ENCODE results near the gene B3GAT1. TPM values are rescaled to one million over a fixed set of nuclear protein-coding genes. Genes with fewer than 3 reads are reported as not detected.

B3GAT1 gene
- total RNA-seq, 4 donors from 2014 or later: 0.14 to 0.16 TPM; not detected in 2

- Histone ChIP-seq H3K4me1 (no peaks in the 10 kb centered on the region), H3K36me3 (no peaks in the 10 kb centered on the region), H3K4me3 (no peak overlapping the region), H3K27ac (no peak overlapping the region), H3K27me3 (no peaks in the 10 kb centered on the region), H3K9me3 (no peaks in the 10 kb centered on the region)
- intact Hi-C loops (cut with DNase I; ENCODE audit: low total_unique reads) (no loop called here), in situ Hi-C loops (cut with MboI; ENCODE audit: low pct_ligation_motif_present in 1 of 4, low pct_unique_long_range_greater_than_20kb in 1 of 4, low sequenced_read_pairs in 3 of 4) (no loop called here)
- 71 to 76% methylated on average over 2 to 6 of the region's 6 CpGs for WGBS, 2 donors (ENCODE audit: low coverage in 1 of 2)
- DNase-seq: no peak
- TF ChIP-seq POLR2A (IDR thresholded peaks at IDR 0.05) (no peak), CTCF (IDR thresholded peaks at IDR 0.05) (no peak), POLR2AphosphoS5 (IDR thresholded peaks at IDR 0.05) (no peak), EP300 (IDR thresholded peaks at IDR 0.05; ENCODE audit: low read depth) (no peak)
Measured at GRCh38 chr11:134443246-134443645, 31.2 kb upstream of the B3GAT1 start.

GRCh38 chr11:134442246-134442645, 30.2 kb upstream of the B3GAT1 start:
- intact Hi-C loops (cut with DNase I; ENCODE audit: low total_unique reads) (no loop called here), in situ Hi-C loops (cut with MboI; ENCODE audit: low pct_ligation_motif_present in 1 of 4, low pct_unique_long_range_greater_than_20kb in 1 of 4, low sequenced_read_pairs in 3 of 4) (no loop called here)
- no peak for DNase-seq
- H3K27ac ChIP-seq: no peak overlapping the region
- TF ChIP-seq POLR2A (IDR thresholded peaks at IDR 0.05): no peak
- no peak for TF ChIP-seq POLR2AphosphoS5 (IDR thresholded peaks at IDR 0.05)
- no peak for TF ChIP-seq EP300 (IDR thresholded peaks at IDR 0.05; ENCODE audit: low read depth)
- 80 to 94% methylated on average over 1 to 10 of the region's 10 CpGs for WGBS, 2 donors (ENCODE audit: low coverage in 1 of 2)
- no peak overlapping the region for H3K4me3 ChIP-seq
- no peaks in the 10 kb centered on the region for H3K4me1 ChIP-seq
- no peaks in the 10 kb centered on the region for H3K27me3 ChIP-seq
- H3K36me3 ChIP-seq: no peaks in the 10 kb centered on the region
- no peaks in the 10 kb centered on the region for H3K9me3 ChIP-seq

GRCh38 chr11:134441706-134442105, 29.7 kb upstream of the B3GAT1 start:
- no peak overlapping the region for H3K4me3 ChIP-seq
- H3K27ac ChIP-seq: no peak overlapping the region
- no peaks in the 10 kb centered on the region for H3K27me3 ChIP-seq
- TF ChIP-seq EP300 (IDR thresholded peaks at IDR 0.05; ENCODE audit: low read depth) (no peak), POLR2A (IDR thresholded peaks at IDR 0.05) (no peak), POLR2AphosphoS5 (IDR thresholded peaks at IDR 0.05) (no peak), CTCF (IDR thresholded peaks at IDR 0.05) (no peak)
- H3K9me3 ChIP-seq: no peaks in the 10 kb centered on the region
- H3K4me1 ChIP-seq: no peaks in the 10 kb centered on the region
- in situ Hi-C loops (cut with MboI; ENCODE audit: low pct_ligation_motif_present in 1 of 4, low pct_unique_long_range_greater_than_20kb in 1 of 4, low sequenced_read_pairs in 3 of 4): no loop called here
- intact Hi-C loops (cut with DNase I; ENCODE audit: low total_unique reads): no loop called here
- DNase-seq: no peak
- 69 to 76% methylated on average over 4 of the region's 4 CpGs for WGBS, 2 donors (ENCODE audit: low coverage in 1 of 2)
- H3K36me3 ChIP-seq: no peaks in the 10 kb centered on the region

- no peak overlapping the region for H3K27ac ChIP-seq
- no peaks in the 10 kb centered on the region for H3K36me3 ChIP-seq
- TF ChIP-seq EP300 (IDR thresholded peaks at IDR 0.05; ENCODE audit: low read depth): no peak
- TF ChIP-seq CTCF (IDR thresholded peaks at IDR 0.05): no peak
- TF ChIP-seq POLR2AphosphoS5 (IDR thresholded peaks at IDR 0.05): no peak
- TF ChIP-seq POLR2A (IDR thresholded peaks at IDR 0.05): no peak
- H3K9me3 ChIP-seq: no peaks in the 10 kb centered on the region
- H3K4me1 ChIP-seq: no peaks in the 10 kb centered on the region
- H3K4me3 ChIP-seq: no peak overlapping the region
- no peaks in the 10 kb centered on the region for H3K27me3 ChIP-seq
- intact Hi-C loops (cut with DNase I; ENCODE audit: low total_unique reads) (no loop called here), in situ Hi-C loops (cut with MboI; ENCODE audit: low pct_ligation_motif_present in 1 of 4, low pct_unique_long_range_greater_than_20kb in 1 of 4, low sequenced_read_pairs in 3 of 4) (no loop called here)
- WGBS, 2 donors (ENCODE audit: low coverage in 1 of 2): 73 to 75% methylated on average over 1 to 9 of the region's 9 CpGs
- DNase-seq: no peak
Measured at GRCh38 chr11:134441281-134441680, 29.2 kb upstream of the B3GAT1 start.

- Histone ChIP-seq H3K27ac (no peak overlapping the region), H3K4me1 (no peaks in the 10 kb centered on the region), H3K27me3 (no peaks in the 10 kb centered on the region), H3K4me3 (no peak overlapping the region), H3K9me3 (no peaks in the 10 kb centered on the region), H3K36me3 (no peaks in the 10 kb centered on the region)
- no peak for TF ChIP-seq POLR2A (IDR thresholded peaks at IDR 0.05)
- TF ChIP-seq CTCF (IDR thresholded peaks at IDR 0.05): no peak
- TF ChIP-seq POLR2AphosphoS5 (IDR thresholded peaks at IDR 0.05): no peak
- TF ChIP-seq EP300 (IDR thresholded peaks at IDR 0.05; ENCODE audit: low read depth): no peak
- in situ Hi-C loops (cut with MboI; ENCODE audit: low pct_ligation_motif_present in 1 of 4, low pct_unique_long_range_greater_than_20kb in 1 of 4, low sequenced_read_pairs in 3 of 4) (no loop called here), intact Hi-C loops (cut with DNase I; ENCODE audit: low total_unique reads) (no loop called here)
- DNase-seq: no peak
- 53 to 67% methylated on average over 4 of the region's 4 CpGs for WGBS, 2 donors (ENCODE audit: low coverage in 1 of 2)
Measured at GRCh38 chr11:134440851-134441250, 28.8 kb upstream of the B3GAT1 start.

All from transverse colon (tissue), 4 donors.